PFSK-1 (cell line): ENCODE measurements around the gene TYMP.

ENCODE experiments used
- FOXP2 ChIP-seq: optimal IDR thresholded peaks from 2 replicates; pipeline ENCODE3; 2011; ENCODE audit warnings: borderline replicate concordance, control low read depth, inconsistent platforms; ENCODE audit not compliant: insufficient read depth; ENCODE audit errors: extremely low read length, extremely low read depth
- POLR2AphosphoS5 ChIP-seq: IDR thresholded peaks from 2 replicates; pipeline ENCODE4 v1.6.1; 2012; ENCODE audit warnings: low read depth, mild to moderate bottlenecking, control low read depth, low read length, moderate library complexity
- REST ChIP-seq, 2 experiments: IDR thresholded peaks; 2 replicates each; pipeline versions ENCODE4 v1.6.1 to v1.8.0; 2011 to 2012; ENCODE audit warnings: low read depth in 2 of 2, low read length in 2 of 2, control low read depth in 1 of 2, inconsistent platforms in 1 of 2, mild to moderate bottlenecking in 1 of 2, moderate library complexity in 1 of 2; ENCODE audit not compliant: insufficient read depth in 1 of 2
- SIN3A ChIP-seq: IDR thresholded peaks from 2 replicates; pipeline ENCODE4 v1.6.1; 2012; ENCODE audit warnings: mild to moderate bottlenecking, low read length, moderate library complexity, borderline replicate concordance; ENCODE audit not compliant: insufficient read depth
- TAF1 ChIP-seq: IDR thresholded peaks from 2 replicates; pipeline ENCODE4 v1.6.1; 2012; ENCODE audit warnings: low read length, control low read depth, borderline replicate concordance; ENCODE audit not compliant: insufficient read depth

TYMP gene

GRCh38 chr22:50530580-50530876, 716 bp upstream of the TYMP start:
- TF ChIP-seq SIN3A (no peak), TAF1 (no peak), FOXP2 (no peak)

- TF ChIP-seq FOXP2 (no peak), REST (IDR thresholded peaks at IDR 0.05; ENCODE audit: insufficient read depth in 1 of 2, low read depth in 2 of 2, low read length in 2 of 2) (no peak), SIN3A (no peak), POLR2AphosphoS5 (no peak), TAF1 (no peak)
Measured at GRCh38 chr22:50529416-50529896, 356 bp downstream of the TYMP start.

GRCh38 chr22:50528682-50529415, 963 bp downstream of the TYMP start:
- no peak for TF ChIP-seq POLR2AphosphoS5
- TF ChIP-seq SIN3A = no peak
- no peak for TF ChIP-seq REST (IDR thresholded peaks at IDR 0.05; ENCODE audit: insufficient read depth in 1 of 2, low read depth in 2 of 2, low read length in 2 of 2)
- TF ChIP-seq TAF1 = no peak
- TF ChIP-seq FOXP2 = no peak

GRCh38 chr22:50527921-50528681, 1.7 kb downstream of the TYMP start:
- TF ChIP-seq TAF1 = no peak
- no peak for TF ChIP-seq POLR2AphosphoS5
- no peak for TF ChIP-seq SIN3A
- no peak for TF ChIP-seq REST (IDR thresholded peaks at IDR 0.05; ENCODE audit: insufficient read depth in 1 of 2, low read depth in 2 of 2, low read length in 2 of 2)
- TF ChIP-seq FOXP2 = no peak

GRCh38 chr22:50526834-50527801, 2.7 kb downstream of the TYMP start:
- no peak for TF ChIP-seq REST (IDR thresholded peaks at IDR 0.05; ENCODE audit: insufficient read depth in 1 of 2, low read depth in 2 of 2, low read length in 2 of 2)
- TF ChIP-seq POLR2AphosphoS5 = peak; percentile 46; the same call in 1 of the 2 replicates
